Measurements from ENCODE around the gene KRT26. TPM values are rescaled to one million over a fixed set of nuclear protein-coding genes. Genes with fewer than 3 reads are reported as not detected.

The KRT26 gene
- total and polyA plus RNA-seq, 10 of the 15 experiments (the other 5 are each of a cell fraction or from before 2014, with no cell fraction given) = not detected

- TF ChIP-seq CEBPB (IDR thresholded peaks at IDR 0.05; ENCODE audit: borderline replicate concordance in 1 of 2, low read depth in 2 of 2, low read length in 2 of 2) = no peak
- peak; percentile 84 for TF ChIP-seq YY1 (IDR thresholded peaks at IDR 0.05; ENCODE audit: low read depth, low read length)
- no peak for TF ChIP-seq FOS (IDR thresholded peaks at IDR 0.05; ENCODE audit: borderline replicate concordance, extremely low read depth, insufficient read length)
- peak; percentile 20; the same call in 1 of the 2 replicates for TF ChIP-seq ATF2 (IDR thresholded peaks at IDR 0.05; ENCODE audit: low read length)
- no peak for TF ChIP-seq BRCA1 (IDR thresholded peaks at IDR 0.05; ENCODE audit: low read depth, low read length)
- TF ChIP-seq CREM (IDR thresholded peaks at IDR 0.05; ENCODE audit: low read depth) = peak; percentile 67
- TF ChIP-seq FOXM1 (IDR thresholded peaks at IDR 0.05; ENCODE audit: low read depth, low read length) = no peak
- no peak for TF ChIP-seq GABPA (IDR thresholded peaks at IDR 0.05; ENCODE audit: low read depth)
- no peak for TF ChIP-seq POLR2AphosphoS5 (IDR thresholded peaks at IDR 0.05; ENCODE audit: low read length)
- TF ChIP-seq HSF1 (IDR thresholded peaks at IDR 0.05; ENCODE audit: low read depth, low read length) = no peak
- TF ChIP-seq ATF3 (IDR thresholded peaks at IDR 0.05; ENCODE audit: borderline replicate concordance, extremely low read depth, low read depth, low read length) = no peak
- no peak; the same call in 1 of the 2 replicates for TF ChIP-seq EED (IDR thresholded peaks at IDR 0.05; ENCODE audit: low read depth)
- TF ChIP-seq ZZZ3 (IDR thresholded peaks at IDR 0.05; ENCODE audit: control insufficient read depth, insufficient read length, low read depth) = no peak
- peak; percentile 72 for TF ChIP-seq CREB1 (IDR thresholded peaks at IDR 0.05; ENCODE audit: low read depth)
- TF ChIP-seq EP300 (IDR thresholded peaks at IDR 0.05; ENCODE audit: borderline replicate concordance in 1 of 2, control insufficient read depth in 1 of 2, low read depth in 2 of 2, low read length in 2 of 2) = peak; percentile 16 to 61; a peak in 1 of 4 replicates
- TF ChIP-seq E4F1 (IDR thresholded peaks at IDR 0.05; ENCODE audit: borderline replicate concordance, partially characterized antibody) = no peak
- no peak for TF ChIP-seq BCL3 (IDR thresholded peaks at IDR 0.05; ENCODE audit: borderline replicate concordance, insufficient read depth, low read depth, low read length, poor library complexity, severe bottlenecking)
- no peak for TF ChIP-seq SP1 (IDR thresholded peaks at IDR 0.05; ENCODE audit: low read depth, low read length)
- no peak for TF ChIP-seq MAX (IDR thresholded peaks at IDR 0.05; ENCODE audit: low read depth, low read length)
- no peak for TF ChIP-seq PAX8 (IDR thresholded peaks at IDR 0.05)
- no peak for TF ChIP-seq FOXK2 (IDR thresholded peaks at IDR 0.05)
- no peak for TF ChIP-seq SMARCA5 (IDR thresholded peaks at IDR 0.05)
- no peak for TF ChIP-seq SREBF1 (IDR thresholded peaks at IDR 0.05; ENCODE audit: low read length)
Observed at GRCh38 chr17:40727447-40728231, 44.4 kb downstream of the KRT26 start (continued).

All from GM12878 (cell line).